Calu3 (cell line): ENCODE measurements around the gene KIF16B. TPM values are rescaled to one million over a fixed set of nuclear protein-coding genes. Genes with fewer than 3 reads are reported as not detected.

Source experiments
- BruUV-seq: library from RNA; stranded (reverse); fragments of 400-500 nt; replicated peaks from 2 replicates; lab custom pipeline; 2021; lab: Mats Ljungman, UMichigan
- CTCF ChIA-PET: fragments of 300-600 bp; sonication (Branson Sonifier 250); formaldehyde crosslinking; loops from one replicate; lab custom pipeline; 2022; ENCODE audit warnings: antibody characterized with exemption; lab: Charles Lee
- DNase-seq: peaks from one replicate; pipeline ENCODE4 v3.0.0; 2022
- H3K27ac Mint-ChIP-seq: one replicate; pipeline ENCODE4 v1.8.0; 2022; ENCODE audit warnings: mixed read lengths; ENCODE audit not compliant: unreplicated experiment
- H3K27me3 Mint-ChIP-seq: one replicate; pipeline ENCODE4 v1.8.0; 2022; ENCODE audit warnings: mixed read lengths; ENCODE audit not compliant: unreplicated experiment
- H3K36me3 Mint-ChIP-seq: one replicate; pipeline ENCODE4 v1.8.0; 2022; ENCODE audit warnings: mild to moderate bottlenecking, moderate library complexity, mixed read lengths; ENCODE audit not compliant: insufficient read depth, unreplicated experiment
- H3K4me1 Mint-ChIP-seq: one replicate; pipeline ENCODE4 v1.8.0; 2022; ENCODE audit warnings: mild to moderate bottlenecking, low read depth, mixed read lengths; ENCODE audit not compliant: unreplicated experiment
- H3K4me3 Mint-ChIP-seq: one replicate; pipeline ENCODE4 v1.8.0; 2022; ENCODE audit warnings: mild to moderate bottlenecking, low read depth, moderate library complexity, mixed read lengths; ENCODE audit not compliant: unreplicated experiment
- H3K9me3 Mint-ChIP-seq: one replicate; pipeline ENCODE4 v1.8.0; 2022; ENCODE audit warnings: low read depth, mixed read lengths; ENCODE audit not compliant: unreplicated experiment
- intact Hi-C: fragments of 100-400 bp; cut with micrococcal nuclease; formaldehyde crosslinking; loops from one replicate; pipeline ENCODE4 v1.10.0; 2022; ENCODE audit not compliant: unreplicated experiment
- total RNA-seq: library from RNA; stranded (reverse); gene quantifications from 2 replicates; pipeline ENCODE4 v1.2.3, GENCODE V29; 2022
- TF ChIP-seq, protein P1 (sequence below): fragments of 200-600 bp; IDR thresholded peaks from one replicate; pipeline ENCODE4 v1.8.0; 2022; ENCODE audit warnings: antibody characterized with exemption; ENCODE audit not compliant: unreplicated experiment

Gene KIF16B
- total RNA-seq, 1 experiment from 2014 or later = 4.3 TPM

DNA sequence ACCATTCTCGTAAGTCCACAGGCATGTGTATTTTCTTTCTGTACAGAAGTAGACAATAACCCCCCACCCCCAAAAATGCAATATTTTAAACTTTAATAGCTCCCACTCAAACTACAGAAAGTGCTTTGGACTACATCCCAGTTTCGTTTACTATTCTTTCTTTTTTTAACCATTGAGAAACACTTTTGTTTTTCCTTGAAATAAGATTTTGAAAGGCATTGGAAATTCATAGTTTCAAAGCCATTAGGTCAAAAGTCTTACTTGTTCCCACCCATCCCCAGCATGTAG is 140.0 kb downstream of the KIF16B start:
- CTCF ChIA-PET = no interaction called here
- H3K27me3 Mint-ChIP-seq = no peaks in the 10 kb centered on the region
- H3K36me3 Mint-ChIP-seq = no peaks in the 10 kb centered on the region
- no peak overlapping the region for H3K4me3 Mint-ChIP-seq
- DNase-seq = no peak
- no peaks in the 10 kb centered on the region for H3K9me3 Mint-ChIP-seq
- no TSS peak for BruUV-seq
- no peaks in the 10 kb centered on the region for H3K4me1 Mint-ChIP-seq
- intact Hi-C loops = no loop called here
- H3K27ac Mint-ChIP-seq = no peak overlapping the region
- TF ChIP-seq, protein P1, sequence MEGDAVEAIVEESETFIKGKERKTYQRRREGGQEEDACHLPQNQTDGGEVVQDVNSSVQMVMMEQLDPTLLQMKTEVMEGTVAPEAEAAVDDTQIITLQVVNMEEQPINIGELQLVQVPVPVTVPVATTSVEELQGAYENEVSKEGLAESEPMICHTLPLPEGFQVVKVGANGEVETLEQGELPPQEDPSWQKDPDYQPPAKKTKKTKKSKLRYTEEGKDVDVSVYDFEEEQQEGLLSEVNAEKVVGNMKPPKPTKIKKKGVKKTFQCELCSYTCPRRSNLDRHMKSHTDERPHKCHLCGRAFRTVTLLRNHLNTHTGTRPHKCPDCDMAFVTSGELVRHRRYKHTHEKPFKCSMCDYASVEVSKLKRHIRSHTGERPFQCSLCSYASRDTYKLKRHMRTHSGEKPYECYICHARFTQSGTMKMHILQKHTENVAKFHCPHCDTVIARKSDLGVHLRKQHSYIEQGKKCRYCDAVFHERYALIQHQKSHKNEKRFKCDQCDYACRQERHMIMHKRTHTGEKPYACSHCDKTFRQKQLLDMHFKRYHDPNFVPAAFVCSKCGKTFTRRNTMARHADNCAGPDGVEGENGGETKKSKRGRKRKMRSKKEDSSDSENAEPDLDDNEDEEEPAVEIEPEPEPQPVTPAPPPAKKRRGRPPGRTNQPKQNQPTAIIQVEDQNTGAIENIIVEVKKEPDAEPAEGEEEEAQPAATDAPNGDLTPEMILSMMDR = no peak

DNA sequence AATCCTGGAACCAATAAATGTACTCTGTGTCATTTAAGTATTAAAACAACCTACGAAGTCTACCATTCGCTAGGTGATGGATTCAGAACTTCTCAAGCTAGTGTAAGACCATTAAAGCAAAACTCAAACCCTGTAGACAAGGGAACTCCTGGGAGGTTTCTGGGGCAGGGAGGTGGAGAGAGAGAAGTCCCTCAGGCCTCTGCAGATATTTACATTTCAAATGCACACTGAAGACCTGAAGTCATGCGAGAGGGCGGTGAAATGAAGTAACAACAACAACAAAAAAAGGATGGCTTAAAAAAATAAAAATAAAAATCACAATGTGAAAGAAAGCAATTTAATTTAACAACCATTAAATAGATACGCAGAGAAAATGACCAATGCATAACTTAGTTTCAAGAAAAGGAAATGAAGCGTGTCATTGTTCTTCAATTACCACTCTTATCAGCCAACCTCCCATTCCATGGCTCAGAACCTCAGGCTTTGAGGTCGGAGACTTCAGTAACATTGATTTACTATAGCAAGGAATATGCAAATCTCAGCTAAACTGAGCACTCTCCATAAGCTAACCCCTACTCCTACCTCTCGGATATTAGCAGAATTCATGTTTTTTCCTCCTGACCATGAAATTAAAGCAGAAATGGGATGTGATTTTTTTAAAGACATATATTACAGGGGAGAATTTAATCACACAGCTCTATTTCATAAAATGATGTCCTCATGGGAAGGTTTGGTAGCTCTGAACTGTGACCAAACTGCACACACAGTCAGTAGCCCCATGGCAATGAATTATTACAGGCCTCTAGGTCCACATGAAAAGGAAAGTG is 140.6 kb downstream of the KIF16B start:
- no peaks in the 10 kb centered on the region for H3K4me1 Mint-ChIP-seq
- BruUV-seq = no TSS peak
- H3K27ac Mint-ChIP-seq = no peak overlapping the region
- DNase-seq = no peak
- CTCF ChIA-PET = no interaction called here
- H3K4me3 Mint-ChIP-seq = no peak overlapping the region
- intact Hi-C loops = no loop called here
- H3K36me3 Mint-ChIP-seq = no peaks in the 10 kb centered on the region
- no peaks in the 10 kb centered on the region for H3K9me3 Mint-ChIP-seq
- TF ChIP-seq, protein P1 = no peak
- no peaks in the 10 kb centered on the region for H3K27me3 Mint-ChIP-seq

- no peak for DNase-seq
- TF ChIP-seq, protein P1 = no peak
- Mint-ChIP-seq H3K4me3 (no peak overlapping the region), H3K4me1 (no peaks in the 10 kb centered on the region), H3K27me3 (no peaks in the 10 kb centered on the region), H3K36me3 (peaks cover 9% of the 10 kb centered on the region), H3K27ac (no peak overlapping the region), H3K9me3 (no peaks in the 10 kb centered on the region)
- CTCF ChIA-PET = no interaction called here
- intact Hi-C loops = no loop called here
- BruUV-seq = no TSS peak
These were observed 145.1 kb downstream of the KIF16B start for GRCh38 chr20:16428112-16428511.

- CTCF ChIA-PET = no interaction called here
- Mint-ChIP-seq H3K27me3 (no peaks in the 10 kb centered on the region), H3K9me3 (no peaks in the 10 kb centered on the region), H3K4me1 (no peaks in the 10 kb centered on the region), H3K27ac (no peak overlapping the region), H3K4me3 (no peak overlapping the region), H3K36me3 (peaks cover 9% of the 10 kb centered on the region)
- no TSS peak for BruUV-seq
- intact Hi-C loops = no loop called here
- no peak for DNase-seq
- TF ChIP-seq, protein P1 = no peak
These were observed 145.7 kb downstream of the KIF16B start for GRCh38 chr20:16427571-16427970.
